ENCODE results near the gene FGFR1OP2.
A peak's percentile ranks its signal among the peaks of the same experiment; 100 is the strongest.

The FGFR1OP2 gene

GRCh38 chr12:27015730-27016076 lies 77.4 kb downstream of the FGFR1OP2 start:
- no peaks in the 10 kb centered on the region for H3K27me3 ChIP-seq (replicated peaks; ENCODE audit: control insufficient read depth, insufficient read depth, low read length)
- H3K36me3 ChIP-seq (ENCODE audit: control insufficient read depth, insufficient read depth, low read length): no peaks in the 10 kb centered on the region; the same call in 1 of the 2 replicates
- no peak overlapping the region for H3K4me3 ChIP-seq (replicated peaks; ENCODE audit: low read depth, low read length)
- peak; percentile 36 for DNase-seq (ENCODE audit: extremely low read depth, insufficient read length)
- TF ChIP-seq CTCF (IDR thresholded peaks at IDR 0.05; ENCODE audit: insufficient read depth, low read length, poor library complexity, severe bottlenecking): peak; percentile 33
